Mucosa of descending colon (tissue), 3 donors: Measurements from ENCODE around the gene HERPUD1. TPM values are rescaled to one million over a fixed set of nuclear protein-coding genes. Genes with fewer than 3 reads are reported as not detected.

Experiments used
- ATAC-seq: fragments of 200-7000 bp; cut with Tn5 transposase; one replicate; pipeline ENCODE4 v1.9.1; 2020; ENCODE audit warnings: mild to moderate bottlenecking, moderate library complexity
- DNase-seq, 3 donors: peaks; one replicate each; pipeline ENCODE4 v3.0.0-alpha.2; 2020
- H3K36me3 ChIP-seq: fragments of 200-600 bp; one replicate; pipeline ENCODE4 v1.8.0; 2021; ENCODE audit warnings: low read depth, mild to moderate bottlenecking
- H3K4me1 ChIP-seq: fragments of 200-600 bp; one replicate; pipeline ENCODE4 v1.8.0; 2021; ENCODE audit warnings: low read depth, mild to moderate bottlenecking
- H3K4me3 ChIP-seq: fragments of 200-600 bp; one replicate; pipeline ENCODE4 v1.8.0; 2021; ENCODE audit warnings: mild to moderate bottlenecking
- H3K9me3 ChIP-seq: fragments of 200-600 bp; one replicate; pipeline ENCODE4 v1.8.0; 2021; ENCODE audit warnings: mild to moderate bottlenecking
- intact Hi-C, 2 donors: fragments of 100-400 bp; cut with DNase I in 1 of 2; cut with micrococcal nuclease in 1 of 2; formaldehyde crosslinking; loops; one replicate each; pipeline versions ENCODE4 v1.11.0 to v1.11.1; 2022; cut with DNase I, micrococcal nuclease
- total RNA-seq, 3 donors: library from RNA; stranded (reverse); fragmentation: NEBNext Ultra II Directional in 2 of 3; extraction: Animal tissue kit (Norgen Biotek cat#: 25700) in 2 of 3; gene quantifications; one replicate each; pipeline versions ENCODE4 v1.2.1 to v1.2.4, GENCODE V29; 2021 to 2023
- TF ChIP-seq, protein P1 (sequence below): fragments of 200-600 bp; IDR thresholded peaks from one replicate; pipeline ENCODE4 v1.8.0; 2022; ENCODE audit warnings: antibody characterized with exemption, mild to moderate bottlenecking
- donor health status: DM: no; HTN: no; CAD: no; lungs with moderate emphysema.
- donor health status: DM: no; HTN: no; CAD: no.
- donor health status: DM: no; HTN: yes; CAD: no.

The HERPUD1 gene
- total RNA-seq, 3 donors from 2014 or later = 130 to 165 (median 159) TPM

DNA sequence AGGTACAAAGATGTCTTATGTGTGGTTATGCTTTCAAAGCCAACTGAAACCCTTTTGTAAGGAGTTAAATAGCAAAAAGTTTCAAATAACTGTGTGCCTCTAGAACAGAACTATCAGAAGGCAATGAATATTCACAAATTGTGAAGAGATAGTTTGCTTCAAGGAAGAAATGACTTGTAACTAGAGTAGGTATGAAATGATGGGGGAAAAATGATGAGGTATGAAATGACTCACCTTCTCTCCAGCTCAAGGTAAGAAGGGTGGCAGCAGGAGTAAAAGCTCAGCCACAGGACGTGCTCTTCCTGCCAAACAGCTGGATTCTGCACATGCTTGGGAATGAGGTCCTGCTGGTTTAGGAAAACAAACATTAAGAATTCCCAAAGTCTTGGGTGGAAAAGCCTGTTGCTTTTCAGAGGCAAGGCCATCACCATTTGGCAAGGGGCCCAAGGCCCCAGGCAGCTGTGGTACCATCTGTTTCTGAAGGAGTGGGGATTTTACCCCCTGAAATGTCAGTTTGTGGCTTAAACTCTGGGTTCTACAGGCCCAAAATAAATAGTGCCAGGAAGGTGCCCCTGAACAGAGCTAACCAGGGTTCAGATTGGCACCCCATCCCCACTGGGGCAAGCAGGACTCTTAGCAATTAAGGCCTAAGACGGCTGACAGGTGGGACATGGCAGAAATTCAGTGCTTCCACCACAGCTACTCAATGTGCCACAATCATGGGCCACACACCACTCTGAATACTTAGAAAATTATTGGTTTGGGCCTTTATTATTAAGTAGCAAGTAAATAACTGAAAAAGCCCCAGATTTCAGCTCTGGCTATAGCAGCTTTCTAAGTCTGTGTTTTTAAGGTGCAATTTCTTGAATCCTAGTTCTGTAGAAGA, 13.3 kb downstream of the HERPUD1 start:
- intact Hi-C loops = no loop called here

DNA sequence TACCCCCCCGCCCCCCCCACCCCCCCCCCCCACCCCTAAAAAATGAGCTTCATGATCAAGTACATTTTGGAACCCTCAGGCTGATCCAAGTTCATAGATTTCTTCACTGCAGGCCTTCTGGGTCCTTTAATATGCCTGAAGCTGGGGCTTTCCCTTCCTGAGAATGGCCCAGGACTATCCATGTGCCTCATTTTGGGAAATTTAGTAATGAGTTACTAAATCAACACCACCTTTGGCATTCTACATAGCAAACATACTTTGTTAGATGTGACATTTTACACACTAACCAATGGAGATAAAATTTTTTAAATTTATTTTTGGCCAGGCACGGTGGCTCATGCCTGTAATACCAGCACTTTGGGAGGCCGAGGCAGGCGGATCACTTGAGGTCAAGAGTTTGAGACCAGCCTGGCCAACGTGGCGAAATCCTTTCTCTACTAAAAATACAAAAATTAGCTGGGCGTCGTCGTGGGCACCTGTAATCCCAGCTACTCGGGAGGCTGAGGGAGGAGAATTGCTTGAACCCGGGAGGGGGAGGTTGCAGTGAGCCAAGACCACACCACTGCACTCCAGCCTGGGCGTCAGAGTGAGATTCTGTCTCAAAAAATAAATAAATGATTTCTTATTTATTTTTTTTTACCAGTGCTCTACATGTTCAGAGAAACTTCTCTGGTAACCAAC, 14.0 kb downstream of the HERPUD1 start:
- Histone ChIP-seq H3K4me3 (no peak overlapping the region), H3K36me3 (peaks cover 14% of the 10 kb centered on the region), H3K9me3 (no peaks in the 10 kb centered on the region), H3K4me1 (no peaks in the 10 kb centered on the region)
- ATAC-seq (no peak), DNase-seq (no peak)
- intact Hi-C loops = no loop called here
- TF ChIP-seq, protein P1, sequence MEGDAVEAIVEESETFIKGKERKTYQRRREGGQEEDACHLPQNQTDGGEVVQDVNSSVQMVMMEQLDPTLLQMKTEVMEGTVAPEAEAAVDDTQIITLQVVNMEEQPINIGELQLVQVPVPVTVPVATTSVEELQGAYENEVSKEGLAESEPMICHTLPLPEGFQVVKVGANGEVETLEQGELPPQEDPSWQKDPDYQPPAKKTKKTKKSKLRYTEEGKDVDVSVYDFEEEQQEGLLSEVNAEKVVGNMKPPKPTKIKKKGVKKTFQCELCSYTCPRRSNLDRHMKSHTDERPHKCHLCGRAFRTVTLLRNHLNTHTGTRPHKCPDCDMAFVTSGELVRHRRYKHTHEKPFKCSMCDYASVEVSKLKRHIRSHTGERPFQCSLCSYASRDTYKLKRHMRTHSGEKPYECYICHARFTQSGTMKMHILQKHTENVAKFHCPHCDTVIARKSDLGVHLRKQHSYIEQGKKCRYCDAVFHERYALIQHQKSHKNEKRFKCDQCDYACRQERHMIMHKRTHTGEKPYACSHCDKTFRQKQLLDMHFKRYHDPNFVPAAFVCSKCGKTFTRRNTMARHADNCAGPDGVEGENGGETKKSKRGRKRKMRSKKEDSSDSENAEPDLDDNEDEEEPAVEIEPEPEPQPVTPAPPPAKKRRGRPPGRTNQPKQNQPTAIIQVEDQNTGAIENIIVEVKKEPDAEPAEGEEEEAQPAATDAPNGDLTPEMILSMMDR = no peak

More for the DNA sequence above, 13.3 kb downstream of the HERPUD1 start:
- Histone ChIP-seq H3K4me1 (no peaks in the 10 kb centered on the region), H3K36me3 (peaks cover 19% of the 10 kb centered on the region), H3K4me3 (no peak overlapping the region), H3K9me3 (no peaks in the 10 kb centered on the region)
- TF ChIP-seq, protein P1 = no peak
- DNase-seq = no peak
- ATAC-seq = no peak

DNA sequence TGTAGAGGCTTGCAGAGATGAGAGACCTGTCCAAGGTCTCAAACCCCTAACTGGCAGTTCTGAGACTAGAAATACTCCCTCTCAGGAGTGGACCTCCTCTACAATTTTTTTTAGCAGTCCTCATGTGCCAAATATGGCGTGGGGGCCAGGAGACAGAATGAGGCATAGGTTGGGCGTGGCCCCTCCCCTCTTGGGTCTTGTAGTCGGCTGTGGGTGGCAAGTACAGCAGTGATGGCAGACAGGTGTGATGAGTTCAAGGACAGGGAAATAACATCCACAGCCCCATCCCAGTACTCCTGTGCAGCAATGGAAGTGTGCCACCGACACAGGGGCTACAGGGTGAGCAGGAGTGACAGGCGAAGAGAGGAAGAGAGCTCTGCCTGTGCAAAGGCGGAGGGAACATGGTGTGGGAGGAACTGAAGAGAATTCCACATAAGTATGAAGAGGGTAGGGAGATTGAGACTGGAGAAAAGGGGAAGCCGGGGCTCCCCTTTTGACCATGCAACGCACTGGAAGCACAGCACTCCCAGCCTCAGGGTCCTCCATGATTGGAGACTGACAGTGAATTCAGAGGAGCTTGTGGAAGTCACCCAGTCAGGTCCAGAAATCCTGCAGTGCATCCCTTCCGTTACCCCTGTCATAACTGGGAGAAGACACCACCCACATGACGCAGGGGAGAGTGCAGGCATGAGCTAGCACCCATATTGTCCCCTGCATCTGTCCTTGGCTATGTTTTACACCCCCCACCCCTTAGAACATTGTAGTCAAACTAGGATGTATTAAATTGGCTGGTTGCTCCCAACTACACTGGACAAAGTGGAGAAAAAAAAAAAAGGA, 15.0 kb downstream of the HERPUD1 start:
- DNase-seq = no peak
- Histone ChIP-seq H3K9me3 (no peaks in the 10 kb centered on the region), H3K36me3 (peaks cover 14% of the 10 kb centered on the region), H3K4me3 (no peak overlapping the region), H3K4me1 (no peaks in the 10 kb centered on the region)
- intact Hi-C loops = no loop called here
- ATAC-seq = peak; percentile 8
- TF ChIP-seq, protein P1 = no peak

DNA sequence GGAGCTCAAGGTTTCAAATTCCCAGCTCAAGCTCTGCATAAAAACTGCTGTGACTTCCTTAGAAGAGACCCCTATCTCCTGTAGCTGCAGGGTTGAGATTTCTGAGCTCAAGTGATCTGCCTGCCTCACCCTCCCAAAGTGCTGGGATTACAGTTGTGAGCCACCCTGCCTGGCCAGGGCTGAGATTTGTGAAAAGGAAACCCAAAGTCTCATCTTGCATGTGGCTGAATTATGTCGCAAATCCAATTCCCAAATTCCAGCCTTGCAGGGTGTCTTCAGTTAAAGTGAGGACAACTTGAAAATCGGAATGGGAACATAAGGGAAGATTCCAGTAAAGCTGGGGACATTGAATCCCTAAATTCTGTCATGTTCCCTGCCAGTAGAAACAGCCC, 15.7 kb downstream of the HERPUD1 start:
- DNase-seq (no peak), ATAC-seq (no peak)
- TF ChIP-seq, protein P1 = no peak
- Histone ChIP-seq H3K4me3 (no peak overlapping the region), H3K36me3 (peaks cover 14% of the 10 kb centered on the region), H3K4me1 (no peaks in the 10 kb centered on the region), H3K9me3 (no peaks in the 10 kb centered on the region)
- intact Hi-C loops = no loop called here

DNA sequence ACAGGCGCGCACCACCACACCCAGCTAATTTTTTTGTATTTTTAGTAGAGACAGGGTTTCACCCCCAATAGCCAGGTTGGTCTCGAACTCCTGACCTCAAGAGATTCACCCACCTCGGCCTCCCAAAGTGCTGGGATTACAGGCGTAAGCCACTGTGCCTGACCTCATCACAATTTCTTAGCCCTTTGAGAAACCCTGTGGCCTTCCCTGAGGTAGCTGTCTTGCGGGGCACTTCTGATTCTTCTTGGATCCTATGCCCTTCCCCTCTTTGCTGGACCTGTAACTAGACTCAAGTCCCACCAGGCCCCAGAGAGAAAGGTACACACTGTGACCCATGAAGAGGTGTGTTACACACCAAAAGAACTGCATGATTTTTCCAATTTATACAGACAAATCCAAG, 16.3 kb downstream of the HERPUD1 start:
- H3K4me1 ChIP-seq = no peaks in the 10 kb centered on the region
- intact Hi-C loops = no loop called here
- TF ChIP-seq, protein P1 = no peak
- ATAC-seq = no peak
- no peak for DNase-seq
- no peaks in the 10 kb centered on the region for H3K9me3 ChIP-seq
- H3K36me3 ChIP-seq = peaks cover 12% of the 10 kb centered on the region
- no peak overlapping the region for H3K4me3 ChIP-seq
